GM10248 (cell line): ENCODE measurements around the gene PCDH15.

Experiments
- CTCF ChIA-PET: fragments of 300-600 bp; sonication (Branson Sonifier 250); formaldehyde crosslinking; extraction: SDS; loops from one replicate; lab custom pipeline; 2021; ENCODE audit warnings: antibody characterized with exemption; lab: Yijun Ruan, JAX
- POLR2A ChIA-PET: fragments of 350-650 bp; sonication (Branson Sonifier 250); formaldehyde crosslinking; extraction: SDS; loops from one replicate; lab custom pipeline; 2020; ENCODE audit warnings: antibody characterized with exemption; lab: Yijun Ruan, JAX
- DNase-seq: peaks from one replicate; pipeline ENCODE4 v3.0.0; 2012; ENCODE audit errors: extremely low spot score
- TF ChIP-seq, protein P1 (sequence below): IDR thresholded peaks from 2 replicates; pipeline ENCODE4 v1.5.1; 2012; ENCODE audit warnings: mild to moderate bottlenecking, low read depth; ENCODE audit errors: extremely low read depth, missing control alignments, control extremely low read depth

PCDH15 gene

DNA sequence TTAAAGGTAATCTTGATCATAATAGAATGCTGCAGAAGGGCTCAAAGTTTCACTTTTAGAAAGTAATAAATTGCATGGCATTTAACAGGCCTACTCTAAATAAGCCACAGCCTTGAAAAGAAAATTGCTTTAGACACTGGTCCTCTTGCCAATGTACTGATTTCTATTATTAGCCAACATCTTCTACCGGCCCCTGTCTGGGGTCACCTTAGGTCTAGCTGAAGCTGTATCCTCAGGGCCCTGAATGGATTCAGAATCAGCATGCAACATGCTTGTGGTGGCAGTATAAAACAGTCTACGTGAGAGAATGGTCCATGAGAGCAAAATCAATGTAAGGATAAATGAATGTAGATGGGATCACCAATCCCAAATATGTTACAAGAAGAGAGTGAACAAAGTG is 541.9 kb downstream of the PCDH15 start:
- TF ChIP-seq, protein P1, sequence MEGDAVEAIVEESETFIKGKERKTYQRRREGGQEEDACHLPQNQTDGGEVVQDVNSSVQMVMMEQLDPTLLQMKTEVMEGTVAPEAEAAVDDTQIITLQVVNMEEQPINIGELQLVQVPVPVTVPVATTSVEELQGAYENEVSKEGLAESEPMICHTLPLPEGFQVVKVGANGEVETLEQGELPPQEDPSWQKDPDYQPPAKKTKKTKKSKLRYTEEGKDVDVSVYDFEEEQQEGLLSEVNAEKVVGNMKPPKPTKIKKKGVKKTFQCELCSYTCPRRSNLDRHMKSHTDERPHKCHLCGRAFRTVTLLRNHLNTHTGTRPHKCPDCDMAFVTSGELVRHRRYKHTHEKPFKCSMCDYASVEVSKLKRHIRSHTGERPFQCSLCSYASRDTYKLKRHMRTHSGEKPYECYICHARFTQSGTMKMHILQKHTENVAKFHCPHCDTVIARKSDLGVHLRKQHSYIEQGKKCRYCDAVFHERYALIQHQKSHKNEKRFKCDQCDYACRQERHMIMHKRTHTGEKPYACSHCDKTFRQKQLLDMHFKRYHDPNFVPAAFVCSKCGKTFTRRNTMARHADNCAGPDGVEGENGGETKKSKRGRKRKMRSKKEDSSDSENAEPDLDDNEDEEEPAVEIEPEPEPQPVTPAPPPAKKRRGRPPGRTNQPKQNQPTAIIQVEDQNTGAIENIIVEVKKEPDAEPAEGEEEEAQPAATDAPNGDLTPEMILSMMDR, result no peak
- ChIA-PET CTCF (no interaction called here), POLR2A (no interaction called here)

DNA sequence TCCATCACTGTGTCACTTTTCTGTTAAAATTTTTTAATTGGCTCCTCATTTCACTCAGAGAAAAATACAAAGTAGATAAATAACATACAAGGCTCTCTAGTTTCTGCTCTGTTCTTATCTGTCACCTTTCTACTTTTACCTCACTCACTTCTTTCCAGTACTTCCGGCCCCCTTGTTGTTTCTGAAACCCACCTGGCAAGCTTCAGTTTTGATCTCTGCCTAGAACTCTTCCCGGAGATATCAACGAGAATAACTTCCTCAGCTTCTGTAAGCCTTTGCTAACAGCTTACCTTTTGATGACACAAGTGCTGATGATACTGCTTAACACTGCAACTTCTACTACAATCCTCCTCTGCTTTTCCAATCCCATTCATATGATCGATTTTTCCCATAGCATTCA is 566.2 kb downstream of the PCDH15 start:
- TF ChIP-seq, protein P1, result no peak
- ChIA-PET CTCF (interaction anchor here (1.5 kb wide), 1 partner anchor 18 kb away, joined by 4 read pairs; no protein-coding TSS in a partner anchor), POLR2A (no interaction called here)
- no peak for DNase-seq

More for the DNA sequence above, 541.9 kb downstream of the PCDH15 start:
- DNase-seq, result no peak

DNA sequence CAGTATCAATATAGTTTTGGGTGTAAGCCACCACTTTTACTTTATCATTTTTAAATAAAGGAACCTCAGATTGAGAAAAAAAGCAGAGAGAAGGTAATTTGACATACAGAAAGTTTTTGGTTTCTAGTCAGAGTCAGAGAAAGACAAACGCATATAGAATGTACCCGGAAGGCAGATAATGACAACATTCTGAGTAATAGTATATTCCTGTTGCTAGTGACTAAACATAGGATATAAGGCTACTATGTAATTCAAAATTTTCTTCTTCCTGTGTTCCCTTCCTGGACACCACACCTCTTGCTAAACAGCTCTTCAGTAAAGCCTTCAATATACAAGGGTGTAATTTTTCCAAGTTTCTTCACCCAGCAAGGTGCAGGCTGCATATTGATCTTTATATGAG is 597.6 kb downstream of the PCDH15 start:
- CTCF ChIA-PET, result no interaction called here
- POLR2A ChIA-PET, result no interaction called here
- DNase-seq, result no peak
- TF ChIP-seq, protein P1, result no peak

DNA sequence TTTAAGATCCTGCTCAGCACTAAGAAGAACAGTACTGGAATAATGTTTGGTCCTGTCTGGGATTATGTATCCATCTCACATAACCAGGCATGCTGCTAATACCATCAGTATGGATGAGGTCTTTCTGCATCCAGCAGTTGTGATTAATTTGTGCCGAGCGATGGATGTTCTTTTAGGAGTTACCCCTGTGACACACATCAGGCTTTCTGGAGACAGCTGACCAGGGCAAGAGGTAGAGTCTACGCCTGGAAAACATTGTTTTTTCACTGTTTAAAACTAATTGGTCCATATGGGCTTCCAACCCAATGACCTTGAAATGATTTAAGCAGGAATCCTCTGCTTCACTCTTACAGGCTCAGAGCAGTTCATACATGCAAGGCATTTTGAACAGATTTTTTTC is 603.0 kb downstream of the PCDH15 start:
- CTCF ChIA-PET, result no interaction called here
- POLR2A ChIA-PET, result no interaction called here

DNA sequence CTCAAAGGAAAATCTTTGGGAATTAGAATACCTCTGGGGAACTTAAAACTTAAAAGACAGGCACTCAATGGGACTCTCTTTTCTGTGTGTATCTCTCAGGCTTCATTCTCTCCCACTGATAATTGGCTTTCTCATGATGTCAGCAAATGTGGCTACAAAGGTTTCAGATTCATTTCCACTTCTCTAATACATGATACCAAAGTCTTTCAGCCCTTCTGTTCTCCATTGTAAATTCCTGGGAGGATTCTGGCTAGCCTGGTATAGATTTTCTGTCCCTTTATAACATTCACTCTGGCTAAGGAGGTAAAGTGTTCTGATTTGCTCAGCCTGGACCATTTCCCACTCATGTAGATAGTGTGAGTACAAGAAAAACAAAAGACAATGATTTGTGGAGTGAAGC is 606.2 kb downstream of the PCDH15 start:
- POLR2A ChIA-PET, result no interaction called here
- TF ChIP-seq, protein P1, result no peak
- CTCF ChIA-PET, result no interaction called here
- DNase-seq, result no peak

More for the DNA sequence above, 603.0 kb downstream of the PCDH15 start:
- TF ChIP-seq, protein P1, result no peak
- no peak for DNase-seq

DNA sequence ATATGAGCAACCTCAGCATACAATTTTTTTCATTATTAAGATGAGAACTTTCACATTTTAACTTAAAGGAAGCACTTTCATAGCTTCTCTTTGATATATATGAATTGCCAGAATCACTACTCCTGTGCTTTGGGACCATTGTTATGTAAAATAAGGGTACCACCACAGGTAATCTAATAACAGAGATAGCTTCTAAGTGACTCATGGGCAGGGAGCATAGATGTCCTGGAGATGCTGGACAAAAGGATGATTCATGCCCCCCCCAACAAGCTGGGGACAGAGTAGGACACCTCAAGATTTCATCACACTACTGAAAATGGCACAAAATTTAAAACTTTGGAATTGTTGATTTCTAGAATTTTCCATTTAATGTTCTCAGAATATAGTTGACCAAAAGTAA is 641.1 kb downstream of the PCDH15 start:
- TF ChIP-seq, protein P1, result no peak
- CTCF ChIA-PET, result interaction anchor here (0.8 kb wide), 1 partner anchor 21 kb away, joined by 3 read pairs; no protein-coding TSS in a partner anchor
- DNase-seq, result no peak
- POLR2A ChIA-PET, result no interaction called here
